IMR-90 (cell line): ENCODE results near the gene TSPAN4. TPM values are rescaled to one million over a fixed set of nuclear protein-coding genes. Genes with fewer than 3 reads are reported as not detected.

ENCODE experiments used
- ATAC-seq: fragments of 200-7000 bp; cut with Tn5 transposase; 2 replicates; pipeline ENCODE4 v1.9.1; 2020; ENCODE audit warnings: low read depth, mild to moderate bottlenecking, moderate library complexity
- BruUV-seq: library from RNA; stranded (reverse); fragments of 400-500 nt; replicated peaks from 2 replicates; lab custom pipeline; 2021; lab: Mats Ljungman, UMichigan
- CTCF ChIA-PET: fragments of 300-600 bp; formaldehyde crosslinking; extraction: SDS; loops from one replicate; lab custom pipeline; 2021; ENCODE audit warnings: antibody characterized with exemption; lab: Yijun Ruan, JAX
- POLR2A ChIA-PET: fragments of 300-600 bp; sonication (Branson Sonifier 250); formaldehyde crosslinking; loops from one replicate; lab custom pipeline; 2022; ENCODE audit warnings: antibody characterized with exemption; ENCODE audit not compliant: unreplicated experiment; lab: Charles Lee
- DNase-seq: peaks from one replicate; pipeline ENCODE4 v3.0.0; 2013
- H2AFZ ChIP-seq: replicated peaks from 2 replicates; pipeline ENCODE3; 2013; ENCODE audit warnings: low read length, mild to moderate bottlenecking; ENCODE audit not compliant: poor library complexity
- H2AK5ac ChIP-seq: 2 replicates; pipeline ENCODE4 v1.6.1; 2013; ENCODE audit warnings: low read depth, low read length, inconsistent platforms
- H2AK9ac ChIP-seq: replicated peaks from 2 replicates; pipeline ENCODE3; 2013; ENCODE audit warnings: mild to moderate bottlenecking, low read depth, low read length, moderate library complexity; ENCODE audit not compliant: poor library complexity
- H2BK120ac ChIP-seq: 2 replicates; pipeline ENCODE4 v1.6.1; 2013; ENCODE audit warnings: low read depth, low read length, inconsistent platforms
- H2BK15ac ChIP-seq: 3 replicates; pipeline ENCODE4 v1.6.1; 2013; ENCODE audit warnings: low read depth, low read length, inconsistent platforms
- H2BK20ac ChIP-seq: 2 replicates; pipeline ENCODE4 v1.6.1; 2013; ENCODE audit warnings: low read depth, mild to moderate bottlenecking, inconsistent platforms, low read length, moderate library complexity
- H2BK5ac ChIP-seq: 2 replicates; pipeline ENCODE4 v1.6.1; 2013; ENCODE audit warnings: mild to moderate bottlenecking, low read depth, low read length, inconsistent platforms; ENCODE audit not compliant: poor library complexity, severe bottlenecking
- H3K14ac ChIP-seq: replicated peaks from 2 replicates; pipeline ENCODE4 v1.6.1; 2013; ENCODE audit warnings: low read depth, low read length, inconsistent platforms
- H3K18ac ChIP-seq: 2 replicates; pipeline ENCODE4 v1.6.1; 2013; ENCODE audit warnings: low read depth, low read length, control low read depth
- H3K23ac ChIP-seq: 2 replicates; pipeline ENCODE4 v1.6.1; 2013; ENCODE audit warnings: low read depth, low read length, inconsistent platforms
- H3K27ac ChIP-seq: 2 replicates; pipeline ENCODE4 v1.5.1; 2013; ENCODE audit warnings: mild to moderate bottlenecking, control low read depth, low read length; ENCODE audit not compliant: insufficient read depth
- H3K27me3 ChIP-seq: 2 replicates; pipeline ENCODE4 v1.6.1; 2013; ENCODE audit warnings: low read length; ENCODE audit not compliant: control insufficient read depth, insufficient read depth
- H3K36me3 ChIP-seq: 2 replicates; pipeline ENCODE4 v1.6.1; 2013; ENCODE audit warnings: low read length, mixed read lengths; ENCODE audit not compliant: control insufficient read depth, insufficient read depth
- H3K4ac ChIP-seq: 2 replicates; pipeline ENCODE4 v1.6.1; 2013; ENCODE audit warnings: low read depth, low read length, inconsistent platforms
- H3K4me1 ChIP-seq: 2 replicates; pipeline ENCODE4 v1.6.1; 2013; ENCODE audit warnings: low read length, mixed read lengths; ENCODE audit not compliant: control insufficient read depth, insufficient read depth
- H3K4me2 ChIP-seq: 2 replicates; pipeline ENCODE4 v1.6.1; 2013; ENCODE audit warnings: low read depth, mild to moderate bottlenecking, control low read depth, low read length, moderate library complexity
- H3K4me3 ChIP-seq: 2 replicates; pipeline ENCODE4 v1.5.1; 2013; ENCODE audit warnings: low read depth, mild to moderate bottlenecking, control low read depth, low read length, moderate library complexity; ENCODE audit not compliant: insufficient read depth
- H3K56ac ChIP-seq: 2 replicates; pipeline ENCODE4 v1.6.1; 2013; ENCODE audit warnings: low read length, inconsistent platforms; ENCODE audit not compliant: insufficient read depth; ENCODE audit errors: extremely low read depth
- H3K79me1 ChIP-seq, 2 experiments: 2 replicates each; pipeline ENCODE4 v1.6.1; 2013; ENCODE audit warnings: low read length in 2 of 2, inconsistent platforms in 1 of 2, low read depth in 1 of 2
- H3K9ac ChIP-seq: 2 replicates; pipeline ENCODE4 v1.6.1; 2013; ENCODE audit warnings: low read depth, low read length, control low read depth
- H3K9me1 ChIP-seq: 2 replicates; pipeline ENCODE4 v1.6.1; 2013; ENCODE audit warnings: low read length, inconsistent platforms; ENCODE audit not compliant: insufficient read depth
- H3K9me3 ChIP-seq: 2 replicates; pipeline ENCODE4 v1.6.1; 2013; ENCODE audit warnings: low read length; ENCODE audit not compliant: control insufficient read depth, insufficient read depth
- H4K20me1 ChIP-seq: 2 replicates; pipeline ENCODE4 v1.6.1; 2013; ENCODE audit warnings: low read length, inconsistent platforms; ENCODE audit not compliant: insufficient read depth
- H4K5ac ChIP-seq: 2 replicates; pipeline ENCODE4 v1.6.1; 2013; ENCODE audit warnings: mild to moderate bottlenecking, low read depth, low read length, control low read depth
- H4K8ac ChIP-seq, 2 experiments: 2 replicates each; pipeline ENCODE4 v1.6.1; 2013; ENCODE audit warnings: low read depth in 2 of 2, low read length in 2 of 2, control low read depth in 1 of 2, inconsistent platforms in 1 of 2
- H4K91ac ChIP-seq: 2 replicates; pipeline ENCODE4 v1.6.1; 2013; ENCODE audit warnings: low read depth, low read length, inconsistent platforms; ENCODE audit not compliant: insufficient read depth
- FOS ChIP-seq: fragments of 150-350 bp; IDR thresholded peaks from 2 replicates; pipeline ENCODE4 v1.6.1; 2016; ENCODE audit warnings: low read depth, low read length
- MAZ ChIP-seq: IDR thresholded peaks from 2 replicates; pipeline ENCODE4 v1.6.1; 2012; ENCODE audit warnings: low read depth, mild to moderate bottlenecking, low read length, improper control_type of control experiment, moderate library complexity, borderline replicate concordance
- MXI1 ChIP-seq: IDR thresholded peaks from 2 replicates; pipeline ENCODE4 v1.6.1; 2012; ENCODE audit warnings: low read depth, mild to moderate bottlenecking, low read length, moderate library complexity, borderline replicate concordance
- NFE2L2 ChIP-seq: fragments of 150-350 bp; IDR thresholded peaks from 2 replicates; pipeline ENCODE4 v1.6.1; 2016; ENCODE audit warnings: low read depth, mild to moderate bottlenecking, low read length
- RCOR1 ChIP-seq: IDR thresholded peaks from 2 replicates; pipeline ENCODE4 v1.6.1; 2012; ENCODE audit warnings: mild to moderate bottlenecking, low read length, improper control_type of control experiment; ENCODE audit not compliant: insufficient replicate concordance
- RFX5 ChIP-seq: IDR thresholded peaks from 2 replicates; pipeline ENCODE4 v1.8.0; 2012; ENCODE audit warnings: low read depth, mild to moderate bottlenecking, low read length, moderate library complexity
- WGBS, 2 experiments: methylation state at CpG; one replicate each; pipeline versions ENCODE4 v1.1.5 to v1.1.7; 2013; ENCODE audit warnings: missing lambda C conversion rate in 2 of 2; ENCODE audit not compliant: insufficient read length in 1 of 2; ENCODE audit errors: extremely low coverage in 2 of 2; 5-methylcytosine and 5-hydroxymethylcytosine counted together
- dilution Hi-C: fragments of 300-500 bp; cut with HindIII; formaldehyde crosslinking; loops from one replicate; pipeline ENCODE4 v1.14.3; 2018; ENCODE audit warnings: low sequenced_read_pairs; ENCODE audit not compliant: unreplicated experiment
- in situ Hi-C: fragments of 300-500 bp; cut with MboI; formaldehyde crosslinking; loops from 3 replicates; pipeline ENCODE4 v1.14.3; 2019; ENCODE audit warnings: low sequenced_read_pairs, inconsistent platforms, mixed read lengths
- intact Hi-C: fragments of 100-400 bp; cut with micrococcal nuclease; formaldehyde crosslinking; loops from 2 replicates; pipeline ENCODE4 v1.10.0; 2022
- polyA plus RNA-seq, 3 experiments: library from polyadenylated mRNA; depleted of rRNA; stranded (reverse); fragments of >200 nt; gene quantifications; 2 replicates each; pipeline ENCODE4 v1.2.3, GENCODE V29; 2012; ENCODE audit warnings: low replicate concordance in 1 of 3
- total RNA-seq: library from RNA; depleted of rRNA; stranded (reverse); fragments of >200 nt; gene quantifications from 2 replicates; pipeline ENCODE4 v1.2.3, GENCODE V29; 2012

The TSPAN4 gene
- total and polyA plus RNA-seq, 2 of the 4 experiments (the other 2 are of a cell fraction), result 161 to 293 TPM

DNA sequence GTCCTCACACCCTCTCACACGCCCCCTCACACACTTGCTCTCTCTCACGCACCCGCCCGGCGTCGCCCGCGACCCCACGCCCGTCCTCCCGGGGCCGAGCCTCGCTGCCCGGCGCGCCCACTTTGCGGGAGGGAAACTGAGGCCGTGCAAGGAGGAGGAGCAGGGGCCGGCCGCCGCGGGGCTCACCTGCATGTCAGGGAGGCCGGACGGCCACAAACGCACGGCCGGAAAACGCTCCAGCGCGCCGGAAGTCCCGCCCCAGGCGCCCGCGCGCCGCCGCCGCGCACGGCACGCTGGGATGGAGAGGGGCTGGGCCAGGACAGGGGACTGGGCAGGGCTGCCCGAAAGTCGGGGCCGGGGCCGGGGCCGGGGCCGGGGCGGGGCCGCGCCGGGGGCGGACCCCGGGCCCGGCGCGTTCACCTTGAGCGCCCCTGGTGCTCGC is 68.0 kb downstream of the TSPAN4 start, which contains the start of gene CHID1:
Gene CHID1 (minus strand): TSS at position 222 of the 442 bp plus-strand sequence. CDS start 5,994 bp downstream, outside the sequence.
- ATAC-seq (peak; percentile 98), DNase-seq (peak; percentile 67)
- in situ Hi-C loops (no loop called here), dilution Hi-C loops (no loop called here), intact Hi-C loops (no loop called here)
- no peak within 1 kb of the TSS for H2BK20ac ChIP-seq
- H4K20me1 ChIP-seq, result no peaks in the 10 kb centered on the region; the same call in none of the 2 replicates
- H4K8ac ChIP-seq, result peak within 1 kb of the TSS; percentile 85 to 99
- peak within 1 kb of the TSS; percentile 74 for H3K27ac ChIP-seq
- peak within 1 kb of the TSS; percentile 77 for H3K9ac ChIP-seq
- CTCF ChIA-PET, result no interaction called here
- POLR2A ChIA-PET, result no interaction called here
- peak within 1 kb of the TSS; percentile 99 for H2AFZ ChIP-seq
- peak within 1 kb of the TSS; percentile 83 for H3K14ac ChIP-seq
- TF ChIP-seq MXI1, result peak; percentile 61; the same call in 1 of the 2 replicates
- TF ChIP-seq RFX5, result no peak
- TF ChIP-seq FOS, result no peak
- no peak for TF ChIP-seq RCOR1
- TF ChIP-seq NFE2L2, result no peak
- TF ChIP-seq MAZ, result no peak
- no peaks in the 10 kb centered on the region for H3K9me3 ChIP-seq
- peak within 1 kb of the TSS; percentile 74 for H3K4me3 ChIP-seq
- 0 out of 2 replicates have a peak, but pooled peaks cover 8% of the 10 kb centered on the region for H3K9me1 ChIP-seq
- H2BK15ac ChIP-seq, result peak within 1 kb of the TSS; percentile 34; the same call in 1 of the 3 replicates
- H3K4me2 ChIP-seq, result peak within 1 kb of the TSS; percentile 94
- no peaks in the 10 kb centered on the region for H3K27me3 ChIP-seq
- peak within 1 kb of the TSS; percentile 65 for H3K56ac ChIP-seq
- H3K18ac ChIP-seq, result peak within 1 kb of the TSS; percentile 7; the same call in 1 of the 2 replicates
- peak within 1 kb of the TSS; percentile 75 for H2AK5ac ChIP-seq
- H2BK5ac ChIP-seq, result peak within 1 kb of the TSS; percentile 44
- peak within 1 kb of the TSS; percentile 83 for H4K5ac ChIP-seq
- peaks cover 7% of the 10 kb centered on the region; the same call in 1 of the 2 replicates for H3K4me1 ChIP-seq
- no TSS peak for BruUV-seq
- no peaks in the 10 kb centered on the region; the same call in 1 of the 2 replicates for H3K36me3 ChIP-seq
- H2BK120ac ChIP-seq, result peak within 1 kb of the TSS; percentile 0; the same call in 1 of the 2 replicates
- H3K79me1 ChIP-seq, result peaks cover 9 to 48% of the 10 kb centered on the region in 2 experiments
- peak within 1 kb of the TSS; percentile 38 for H3K23ac ChIP-seq
- peak within 1 kb of the TSS; percentile 90 for H3K4ac ChIP-seq
- peak within 1 kb of the TSS; percentile 96 for H2AK9ac ChIP-seq
- WGBS, 2 experiments, result 6% methylated on average over 10 of the region's 59 CpGs; no CpG with 5 or more reads in 1 of the 2 experiments
- peak within 1 kb of the TSS; percentile 63 for H4K91ac ChIP-seq
